ENCODE data around the gene ZNF280A. TPM values are rescaled to one million over a fixed set of nuclear protein-coding genes. Genes with fewer than 3 reads are reported as not detected.

ZNF280A gene
- total and polyA plus RNA-seq, 9 donors: 0.10 to 0.17 TPM; not detected in 7

- intact Hi-C loops (cut with DNase I): no loop called here
- Histone ChIP-seq H3K4me3 (no peak overlapping the region), H3K4me1 (ENCODE audit: insufficient read depth) (no peaks in the 10 kb centered on the region), H3K27me3 (no peaks in the 10 kb centered on the region), H3K9me3 (no peaks in the 10 kb centered on the region), H3K36me3 (no peaks in the 10 kb centered on the region), H3K27ac (no peak overlapping the region)
- DNase-seq: no peak
- no peak for TF ChIP-seq POLR2A (IDR thresholded peaks at IDR 0.05)
- no peak for TF ChIP-seq CTCF (IDR thresholded peaks at IDR 0.05)
- TF ChIP-seq EP300 (IDR thresholded peaks at IDR 0.05): no peak
- WGBS, 3 donors: 74 to 79% (median 75%) methylated on average over 16 to 25 of the region's 25 CpGs
Observed at GRCh38 chr22:22558071-22558971, 38.3 kb upstream of the ZNF280A start.

- Histone ChIP-seq H3K4me1 (ENCODE audit: insufficient read depth) (no peaks in the 10 kb centered on the region), H3K4me3 (no peak overlapping the region), H3K27me3 (no peaks in the 10 kb centered on the region), H3K27ac (no peak overlapping the region), H3K36me3 (no peaks in the 10 kb centered on the region), H3K9me3 (no peaks in the 10 kb centered on the region)
- intact Hi-C loops (cut with DNase I): no loop called here
- DNase-seq: no peak
- TF ChIP-seq CTCF (IDR thresholded peaks at IDR 0.05): no peak
- TF ChIP-seq POLR2A (IDR thresholded peaks at IDR 0.05): no peak
- no peak for TF ChIP-seq EP300 (IDR thresholded peaks at IDR 0.05)
- WGBS, 3 donors: 89 to 92% (median 90%) methylated on average over 38 of the region's 38 CpGs
Observed at GRCh38 chr22:22556995-22557925, 37.2 kb upstream of the ZNF280A start.

GRCh38 chr22:22556578-22556977 lies 36.5 kb upstream of the ZNF280A start:
- no peak for TF ChIP-seq POLR2A (IDR thresholded peaks at IDR 0.05)
- no peak for TF ChIP-seq CTCF (IDR thresholded peaks at IDR 0.05)
- intact Hi-C loops (cut with DNase I): no loop called here
- Histone ChIP-seq H3K27ac (no peak overlapping the region), H3K4me1 (ENCODE audit: insufficient read depth) (no peaks in the 10 kb centered on the region), H3K4me3 (no peak overlapping the region), H3K9me3 (no peaks in the 10 kb centered on the region), H3K36me3 (no peaks in the 10 kb centered on the region), H3K27me3 (no peaks in the 10 kb centered on the region)
- no peak for DNase-seq
- WGBS, 3 donors: 86 to 92% (median 89%) methylated on average over 14 of the region's 14 CpGs

GRCh38 chr22:22555596-22555995 lies 35.5 kb upstream of the ZNF280A start:
- no peaks in the 10 kb centered on the region for H3K4me1 ChIP-seq (ENCODE audit: insufficient read depth)
- H3K9me3 ChIP-seq: no peaks in the 10 kb centered on the region
- no peak overlapping the region for H3K27ac ChIP-seq
- H3K4me3 ChIP-seq: no peak overlapping the region
- TF ChIP-seq CTCF (IDR thresholded peaks at IDR 0.05): no peak
- DNase-seq: no peak
- no peaks in the 10 kb centered on the region for H3K27me3 ChIP-seq
- 91 to 95% (median 94%) methylated on average over 9 of the region's 9 CpGs for WGBS, 3 donors
- intact Hi-C loops (cut with DNase I): no loop called here
- no peaks in the 10 kb centered on the region for H3K36me3 ChIP-seq

All from ovary (tissue), 9 donors.